Mucosa of rectum (tissue), 2 donors: ENCODE measurements around the gene ZNF385D.

Experiments
- H3K27ac ChIP-seq, 2 donors: one replicate each; pipeline ENCODE4 v1.7.0; 2013; ENCODE audit warnings: inconsistent platforms in 2 of 2, low read depth in 2 of 2, low read length in 2 of 2
- H3K27me3 ChIP-seq, 2 donors: one replicate each; pipeline ENCODE4 v1.7.0; 2013; ENCODE audit warnings: low read length in 2 of 2; ENCODE audit not compliant: control insufficient read depth in 2 of 2, insufficient read depth in 2 of 2
- H3K36me3 ChIP-seq, 2 donors: one replicate each; pipeline ENCODE4 v1.7.0; 2013; ENCODE audit warnings: low read length in 2 of 2; ENCODE audit not compliant: control insufficient read depth in 2 of 2, insufficient read depth in 2 of 2
- H3K4me1 ChIP-seq, 2 donors: one replicate each; pipeline ENCODE4 v1.7.0; 2013; ENCODE audit warnings: low read length in 2 of 2, mild to moderate bottlenecking in 1 of 2; ENCODE audit not compliant: control insufficient read depth in 2 of 2, insufficient read depth in 2 of 2
- H3K4me3 ChIP-seq, 2 donors: one replicate each; pipeline ENCODE4 v1.7.0; 2013; ENCODE audit warnings: low read length in 2 of 2
- H3K9ac ChIP-seq, 2 donors: one replicate each; pipeline ENCODE4 v1.7.0; 2013; ENCODE audit warnings: low read length in 2 of 2, low read depth in 1 of 2, mild to moderate bottlenecking in 1 of 2
- H3K9me3 ChIP-seq, 2 donors: one replicate each; pipeline ENCODE4 v1.7.0; 2013; ENCODE audit warnings: low read length in 2 of 2; ENCODE audit not compliant: control insufficient read depth in 2 of 2
- donor health status: healthy.
- donor health status: Normal muscosa, but diverticular disease.

The ZNF385D gene

DNA sequence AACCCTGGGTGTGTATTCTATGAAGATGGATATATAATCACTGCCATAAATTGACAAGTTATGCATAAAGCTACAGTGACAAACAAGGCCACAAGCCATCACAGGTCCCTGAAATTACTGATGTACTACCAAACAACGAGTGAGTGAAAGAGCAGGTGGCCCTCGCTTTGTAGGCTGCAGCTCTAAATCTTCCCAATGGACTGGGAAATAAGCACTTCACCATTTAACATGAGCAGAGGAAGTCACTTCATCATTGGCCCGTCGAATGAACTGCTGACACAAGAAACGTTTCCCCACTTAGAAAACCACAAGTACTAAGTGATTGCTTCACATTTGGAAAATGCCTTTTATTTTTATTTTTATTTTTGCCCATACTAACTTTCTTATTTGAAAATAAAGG, 218.0 kb downstream of the ZNF385D start:
- no peaks in the 10 kb centered on the region for H3K27me3 ChIP-seq
- no peaks in the 10 kb centered on the region for H3K36me3 ChIP-seq
- H3K9me3 ChIP-seq: no peaks in the 10 kb centered on the region
- H3K4me1 ChIP-seq: no peaks in the 10 kb centered on the region
- no peak overlapping the region for H3K27ac ChIP-seq
- H3K9ac ChIP-seq: no peak overlapping the region
- no peak overlapping the region for H3K4me3 ChIP-seq

GRCh38 chr3:21531909-21532308, 219.1 kb downstream of the ZNF385D start:
- no peak overlapping the region for H3K4me3 ChIP-seq
- H3K36me3 ChIP-seq: no peaks in the 10 kb centered on the region
- H3K27me3 ChIP-seq: no peaks in the 10 kb centered on the region
- no peak overlapping the region for H3K27ac ChIP-seq
- no peaks in the 10 kb centered on the region for H3K4me1 ChIP-seq
- no peaks in the 10 kb centered on the region for H3K9me3 ChIP-seq
- no peak overlapping the region for H3K9ac ChIP-seq

- Histone ChIP-seq H3K4me3 (no peak overlapping the region), H3K9me3 (no peaks in the 10 kb centered on the region), H3K9ac (no peak overlapping the region), H3K27ac (no peak overlapping the region), H3K36me3 (no peaks in the 10 kb centered on the region), H3K4me1 (no peaks in the 10 kb centered on the region), H3K27me3 (no peaks in the 10 kb centered on the region)
Measured at GRCh38 chr3:21528291-21528995, 222.6 kb downstream of the ZNF385D start.

DNA sequence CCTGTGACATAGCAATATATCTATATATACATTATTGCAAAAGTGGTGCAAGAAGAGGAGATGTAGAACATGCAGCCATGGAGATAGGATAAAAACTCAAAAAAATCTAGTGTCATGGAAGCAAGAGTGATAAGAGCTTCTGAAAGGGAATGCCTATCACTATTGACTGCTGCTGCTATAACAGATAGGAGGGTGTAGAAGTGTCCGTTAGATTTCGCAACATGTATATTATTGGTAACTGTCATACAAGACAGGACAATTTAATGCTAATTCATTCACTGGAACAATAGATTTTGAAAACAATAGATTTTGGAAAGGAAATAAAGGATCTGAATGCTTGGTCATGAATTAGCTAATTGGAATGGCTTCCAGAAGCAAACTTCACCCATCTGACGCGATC, 224.5 kb downstream of the ZNF385D start:
- H3K4me3 ChIP-seq: no peak overlapping the region
- H3K27me3 ChIP-seq: no peaks in the 10 kb centered on the region
- H3K9me3 ChIP-seq: no peaks in the 10 kb centered on the region
- H3K27ac ChIP-seq: no peak overlapping the region
- H3K9ac ChIP-seq: no peak overlapping the region
- no peaks in the 10 kb centered on the region for H3K36me3 ChIP-seq
- no peaks in the 10 kb centered on the region for H3K4me1 ChIP-seq

DNA sequence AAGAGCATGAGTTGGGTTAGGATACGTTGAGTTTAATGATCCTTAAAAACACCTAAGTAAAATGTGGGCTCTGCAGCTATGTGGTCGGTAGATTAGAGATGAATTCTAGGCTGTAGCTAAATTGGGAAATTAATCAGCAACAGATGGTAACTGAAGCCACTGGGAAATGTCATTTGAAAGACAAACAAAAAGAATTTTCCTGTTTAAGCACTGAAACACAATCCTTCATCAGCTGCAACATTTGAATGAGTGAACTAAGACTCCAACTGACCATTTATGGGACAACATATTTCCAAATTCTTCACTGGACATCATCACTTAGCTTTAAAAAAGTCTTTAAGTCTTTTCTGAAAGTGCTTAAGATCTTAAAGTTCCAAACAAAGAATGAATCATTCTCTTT, 226.9 kb downstream of the ZNF385D start:
- no peaks in the 10 kb centered on the region for H3K27me3 ChIP-seq
- H3K4me3 ChIP-seq: no peak overlapping the region
- H3K9ac ChIP-seq: no peak overlapping the region
- no peaks in the 10 kb centered on the region for H3K4me1 ChIP-seq
- no peaks in the 10 kb centered on the region for H3K9me3 ChIP-seq
- no peaks in the 10 kb centered on the region for H3K36me3 ChIP-seq
- no peak overlapping the region for H3K27ac ChIP-seq

DNA sequence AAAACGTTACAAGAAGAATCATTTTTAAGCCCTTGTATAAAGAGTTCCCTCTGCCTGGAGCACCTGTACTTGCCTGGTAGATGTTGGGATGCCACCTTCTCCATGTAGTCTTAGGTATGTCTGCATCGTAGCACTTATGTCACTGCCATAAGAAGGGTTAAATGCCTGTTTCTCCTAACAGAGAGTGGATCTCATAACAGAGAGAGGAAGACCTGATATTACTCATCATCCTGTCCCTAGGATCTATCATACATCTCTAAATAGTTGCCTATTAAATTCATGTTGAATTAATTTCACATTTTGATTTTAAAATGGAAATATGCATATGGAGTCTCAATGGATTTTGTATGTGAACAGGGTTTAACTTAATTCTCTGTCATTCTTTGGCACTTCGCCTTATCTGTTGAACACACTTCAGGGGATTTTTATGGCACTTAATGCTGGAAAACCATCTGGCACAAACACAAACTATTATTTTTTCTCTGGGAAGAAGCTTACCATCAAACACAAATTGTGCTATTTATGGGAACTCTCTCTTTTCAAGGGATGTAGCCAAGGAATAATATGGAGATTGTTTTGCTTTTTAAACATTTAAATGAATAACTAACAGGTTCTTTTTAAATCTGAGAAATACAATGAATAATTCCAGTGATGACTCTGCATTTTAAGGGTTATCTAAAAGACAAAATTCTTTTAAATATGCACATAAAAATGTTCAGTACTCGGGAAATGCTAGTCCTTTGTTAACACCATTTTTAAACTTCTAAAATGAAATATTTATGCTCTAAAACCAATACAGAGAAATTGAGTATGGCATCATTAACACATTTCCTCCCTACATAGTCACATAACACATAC, 230.7 kb downstream of the ZNF385D start:
- Histone ChIP-seq H3K4me1 (no peaks in the 10 kb centered on the region), H3K27ac (no peak overlapping the region), H3K9me3 (no peaks in the 10 kb centered on the region), H3K27me3 (no peaks in the 10 kb centered on the region), H3K36me3 (no peaks in the 10 kb centered on the region), H3K9ac (no peak overlapping the region), H3K4me3 (no peak overlapping the region)

DNA sequence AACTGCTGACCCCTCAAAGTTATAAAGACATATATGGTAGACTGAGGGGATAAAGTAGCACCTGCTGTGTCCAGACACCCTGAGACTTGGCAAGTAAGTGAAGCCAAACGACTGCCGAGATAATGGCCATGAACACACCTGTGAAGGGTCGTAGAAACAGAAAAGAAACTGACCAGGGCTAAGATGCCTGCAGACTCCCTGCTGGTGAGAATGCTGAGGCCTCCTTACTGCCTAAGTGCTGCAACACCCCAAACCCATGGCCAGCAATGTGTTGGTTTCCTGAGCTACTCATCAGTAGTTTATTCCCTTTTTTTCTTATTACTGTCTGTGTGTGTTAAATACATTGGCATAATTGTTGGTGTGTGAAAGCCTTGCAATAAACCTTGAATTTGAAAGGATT, 233.8 kb downstream of the ZNF385D start:
- H3K36me3 ChIP-seq: no peaks in the 10 kb centered on the region
- H3K4me3 ChIP-seq: no peak overlapping the region
- no peak overlapping the region for H3K27ac ChIP-seq
- H3K9me3 ChIP-seq: no peaks in the 10 kb centered on the region
- no peak overlapping the region for H3K9ac ChIP-seq
- H3K4me1 ChIP-seq: no peaks in the 10 kb centered on the region
- no peaks in the 10 kb centered on the region for H3K27me3 ChIP-seq

- Histone ChIP-seq H3K27me3 (no peaks in the 10 kb centered on the region), H3K4me1 (no peaks in the 10 kb centered on the region), H3K9me3 (peaks cover 0 to 3% of the 10 kb centered on the region in 2 donors), H3K9ac (no peak overlapping the region), H3K27ac (no peak overlapping the region), H3K36me3 (no peaks in the 10 kb centered on the region), H3K4me3 (no peak overlapping the region)
Measured at GRCh38 chr3:21515417-21515816, 235.6 kb downstream of the ZNF385D start.

DNA sequence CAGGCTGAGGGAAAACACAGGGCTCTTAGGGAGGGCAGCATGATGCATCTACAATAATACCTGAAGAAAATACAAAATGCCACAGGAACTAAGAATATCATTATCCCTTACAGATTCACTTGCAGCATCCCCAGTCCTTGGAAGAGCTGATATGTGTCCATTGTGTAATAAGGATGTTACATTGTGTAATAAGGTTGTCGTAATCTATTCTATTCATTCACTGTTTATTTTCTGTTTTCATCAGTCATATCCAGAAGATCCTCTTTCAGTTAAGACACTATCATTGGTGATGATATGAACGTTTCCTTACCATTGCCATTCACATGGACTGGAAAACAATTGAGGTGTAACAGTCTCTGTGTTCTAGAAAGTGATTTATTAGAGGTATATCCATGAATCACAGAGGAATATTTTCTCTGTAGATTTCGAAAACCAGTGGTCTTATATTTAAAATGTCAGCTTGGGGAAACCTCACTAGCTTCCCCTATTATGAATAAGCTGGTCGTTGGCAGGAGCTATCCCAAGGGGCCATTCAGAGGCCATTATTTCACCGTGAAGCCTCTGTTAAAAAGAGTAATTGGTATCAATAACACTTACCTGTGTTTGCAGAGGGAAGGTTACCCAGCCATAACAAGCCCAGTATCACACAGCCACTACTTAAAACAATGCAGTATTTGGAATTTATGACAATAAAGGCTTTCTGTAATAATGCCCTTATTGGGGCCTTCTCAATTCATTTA, 241.1 kb downstream of the ZNF385D start:
- H3K9me3 ChIP-seq: peaks cover 0 to 4% of the 10 kb centered on the region in 2 donors
- no peak overlapping the region for H3K27ac ChIP-seq
- no peaks in the 10 kb centered on the region for H3K4me1 ChIP-seq
- H3K36me3 ChIP-seq: no peaks in the 10 kb centered on the region
- H3K9ac ChIP-seq: no peak overlapping the region
- H3K4me3 ChIP-seq: no peak overlapping the region
- no peaks in the 10 kb centered on the region for H3K27me3 ChIP-seq

DNA sequence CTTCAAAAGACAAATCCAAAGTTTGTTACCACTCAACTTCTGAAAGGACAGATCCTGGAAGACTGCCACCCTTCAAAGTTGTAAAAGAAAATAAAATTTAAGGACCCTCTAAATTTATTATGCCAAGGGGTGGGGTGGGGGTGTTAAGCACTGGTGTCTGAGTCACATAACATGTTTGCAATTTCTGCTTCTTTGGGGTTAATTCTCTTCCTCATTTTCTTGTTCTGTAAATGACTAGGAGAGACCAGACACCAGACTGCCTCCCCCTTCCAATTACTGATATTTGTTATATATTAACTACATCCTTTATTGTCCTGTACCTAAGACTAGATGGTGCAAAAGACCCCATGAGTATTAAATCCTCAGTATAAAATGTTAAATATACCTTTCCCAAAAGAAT, 242.8 kb downstream of the ZNF385D start:
- Histone ChIP-seq H3K9me3 (peaks cover 0 to 4% of the 10 kb centered on the region in 2 donors), H3K36me3 (no peaks in the 10 kb centered on the region), H3K9ac (no peak overlapping the region), H3K27ac (no peak overlapping the region), H3K4me3 (no peak overlapping the region), H3K4me1 (no peaks in the 10 kb centered on the region), H3K27me3 (no peaks in the 10 kb centered on the region)
